ENCODE results near the gene TTLL7.

Gene TTLL7

GRCh38 chr1:83882906-83883305 is 116.0 kb downstream of the TTLL7 start:
- DNase-seq (ENCODE audit: low spot score): peak; percentile 67

GRCh38 chr1:83872515-83872914 is 126.4 kb downstream of the TTLL7 start:
- DNase-seq (ENCODE audit: low spot score): no peak

GRCh38 chr1:83864991-83865390 is 133.9 kb downstream of the TTLL7 start:
- no peak for DNase-seq (ENCODE audit: low spot score)

GRCh38 chr1:83860490-83861221 is 138.3 kb downstream of the TTLL7 start:
- peak; percentile 80 for DNase-seq (ENCODE audit: low spot score)

- no peak for DNase-seq (ENCODE audit: low spot score)
Measured at GRCh38 chr1:83857716-83858115, 141.2 kb downstream of the TTLL7 start.

GRCh38 chr1:83857103-83857502 is 141.8 kb downstream of the TTLL7 start:
- DNase-seq (ENCODE audit: low spot score): peak; percentile 40

GRCh38 chr1:83856381-83856780 is 142.6 kb downstream of the TTLL7 start:
- no peak for DNase-seq (ENCODE audit: low spot score)

- no peak for DNase-seq (ENCODE audit: low spot score)
Measured at GRCh38 chr1:83854456-83854855, 144.5 kb downstream of the TTLL7 start.

GRCh38 chr1:83850834-83851233 is 148.1 kb downstream of the TTLL7 start:
- peak; percentile 3 for DNase-seq (ENCODE audit: low spot score)

- peak; percentile 13 for DNase-seq (ENCODE audit: low spot score)
Measured at GRCh38 chr1:83849191-83850061, 149.5 kb downstream of the TTLL7 start.

- DNase-seq (ENCODE audit: low spot score): no peak
Measured at GRCh38 chr1:83846138-83846537, 152.8 kb downstream of the TTLL7 start.

GRCh38 chr1:83845437-83846071 is 153.4 kb downstream of the TTLL7 start:
- DNase-seq (ENCODE audit: low spot score): no peak

- DNase-seq (ENCODE audit: low spot score): no peak
Measured at GRCh38 chr1:83844546-83844945, 154.4 kb downstream of the TTLL7 start.

- DNase-seq (ENCODE audit: low spot score): no peak
Measured at GRCh38 chr1:83839566-83840173, 159.3 kb downstream of the TTLL7 start.

- DNase-seq (ENCODE audit: low spot score): no peak
Measured at GRCh38 chr1:83838573-83838972, 160.4 kb downstream of the TTLL7 start.

- no peak for DNase-seq (ENCODE audit: low spot score)
Measured at GRCh38 chr1:83836543-83836942, 162.4 kb downstream of the TTLL7 start.

- DNase-seq (ENCODE audit: low spot score): no peak
Measured at GRCh38 chr1:83834621-83835264, 164.2 kb downstream of the TTLL7 start.

GRCh38 chr1:83832194-83832593 is 166.7 kb downstream of the TTLL7 start:
- DNase-seq (ENCODE audit: low spot score): no peak

- no peak for DNase-seq (ENCODE audit: low spot score)
Measured at GRCh38 chr1:83829106-83829505, 169.8 kb downstream of the TTLL7 start.

GRCh38 chr1:83828456-83828855 is 170.5 kb downstream of the TTLL7 start:
- DNase-seq (ENCODE audit: low spot score): no peak

- no peak for DNase-seq (ENCODE audit: low spot score)
Measured at GRCh38 chr1:83827741-83828140, 171.2 kb downstream of the TTLL7 start.

GRCh38 chr1:83822208-83822607 is 176.7 kb downstream of the TTLL7 start:
- peak; percentile 53 for DNase-seq (ENCODE audit: low spot score)

All from kidney tubule cell (primary cell).